H9 (cell line): ENCODE data around the gene NLRP4. TPM values are rescaled to one million over a fixed set of nuclear protein-coding genes. Genes with fewer than 3 reads are reported as not detected.

Source experiments
- DNase-seq: peaks from one replicate; pipeline ENCODE4 v3.0.0-alpha.2; 2017
- H2AFZ ChIP-seq: one replicate; pipeline ENCODE4 v1.6.1; 2013; ENCODE audit warnings: mild to moderate bottlenecking, low read length, control low read depth, moderate library complexity
- H2AK5ac ChIP-seq: 2 replicates; pipeline ENCODE4 v1.6.1; 2013; ENCODE audit warnings: low read length, control low read depth, mixed read lengths; ENCODE audit not compliant: insufficient read length
- H2BK120ac ChIP-seq: one replicate; pipeline ENCODE4 v1.6.1; 2013; ENCODE audit warnings: low read depth, mild to moderate bottlenecking, low read length, control low read depth, inconsistent platforms; ENCODE audit not compliant: poor library complexity, severe bottlenecking
- H2BK12ac ChIP-seq: 2 replicates; pipeline ENCODE4 v1.6.1; 2013; ENCODE audit warnings: low read length, control low read depth, mixed read lengths, low read depth; ENCODE audit not compliant: insufficient read length
- H2BK15ac ChIP-seq: 2 replicates; pipeline ENCODE4 v1.6.1; 2013; ENCODE audit warnings: low read depth, low read length, control low read depth
- H2BK20ac ChIP-seq: one replicate; pipeline ENCODE4 v1.6.1; 2013; ENCODE audit warnings: low read depth, mild to moderate bottlenecking, low read length, control low read depth, inconsistent platforms; ENCODE audit not compliant: poor library complexity, severe bottlenecking
- H2BK5ac ChIP-seq: 2 replicates; pipeline ENCODE4 v1.6.1; 2013; ENCODE audit warnings: low read length, control low read depth, mixed read lengths; ENCODE audit not compliant: insufficient read length
- H3K14ac ChIP-seq: 2 replicates; pipeline ENCODE4 v1.6.1; 2013; ENCODE audit warnings: low read length, control low read depth; ENCODE audit not compliant: insufficient read depth
- H3K18ac ChIP-seq: 2 replicates; pipeline ENCODE4 v1.6.1; 2013; ENCODE audit warnings: low read depth, mild to moderate bottlenecking, mixed read lengths, low read length, control low read depth; ENCODE audit not compliant: insufficient read length
- H3K23ac ChIP-seq: 2 replicates; pipeline ENCODE4 v1.6.1; 2013; ENCODE audit warnings: low read length, control low read depth, mixed read lengths, low read depth; ENCODE audit not compliant: insufficient read length
- H3K23me2 ChIP-seq: 2 replicates; pipeline ENCODE4 v1.6.1; 2013; ENCODE audit warnings: low read depth, mild to moderate bottlenecking, mixed read lengths, low read length, control low read depth; ENCODE audit not compliant: insufficient read length, poor library complexity, severe bottlenecking
- H3K27ac ChIP-seq: 2 replicates; pipeline ENCODE4 v1.5.1; 2013; ENCODE audit warnings: low read length, control low read depth, mixed read lengths, low read depth; ENCODE audit not compliant: insufficient read length
- H3K27me3 ChIP-seq: 2 replicates; pipeline ENCODE4 v1.6.1; 2013; ENCODE audit warnings: low read length, control low read depth, inconsistent platforms; ENCODE audit not compliant: insufficient read depth
- H3K4ac ChIP-seq: 2 replicates; pipeline ENCODE4 v1.6.1; 2013; ENCODE audit warnings: low read depth, mild to moderate bottlenecking, control low read depth, inconsistent platforms, low read length, moderate library complexity
- H3K4me1 ChIP-seq: 2 replicates; pipeline ENCODE4 v1.6.1; 2013; ENCODE audit warnings: low read length, control low read depth, inconsistent platforms; ENCODE audit not compliant: insufficient read depth
- H3K4me2 ChIP-seq: 2 replicates; pipeline ENCODE4 v1.6.1; 2013; ENCODE audit warnings: low read length, control low read depth, mixed read lengths; ENCODE audit not compliant: insufficient read length, insufficient read depth
- H3K56ac ChIP-seq: 2 replicates; pipeline ENCODE4 v1.6.1; 2013; ENCODE audit warnings: low read depth, mild to moderate bottlenecking, mixed read lengths, low read length, control low read depth; ENCODE audit not compliant: insufficient read length
- H3K79me1 ChIP-seq: 2 replicates; pipeline ENCODE4 v1.6.1; 2013; ENCODE audit warnings: low read depth, mild to moderate bottlenecking, moderate library complexity, low read length, control low read depth, inconsistent platforms; ENCODE audit not compliant: insufficient read depth, poor library complexity, severe bottlenecking
- H3K79me2 ChIP-seq: 2 replicates; pipeline ENCODE4 v1.6.1; 2013; ENCODE audit warnings: low read length, control low read depth, inconsistent platforms; ENCODE audit not compliant: insufficient read depth
- H3K9ac ChIP-seq: 2 replicates; pipeline ENCODE4 v1.6.1; 2013; ENCODE audit warnings: low read length, control low read depth, mixed read lengths; ENCODE audit not compliant: insufficient read length; ENCODE audit errors: extremely low read depth
- H3K9me3 ChIP-seq: one replicate; pipeline ENCODE4 v1.6.1; 2013; ENCODE audit warnings: low read depth, low read length, inconsistent platforms; ENCODE audit not compliant: control insufficient read depth
- H3T11ph ChIP-seq: one replicate; pipeline ENCODE4 v1.6.1; 2013; ENCODE audit warnings: mild to moderate bottlenecking, low read length, control low read depth, inconsistent platforms
- H4K20me1 ChIP-seq: one replicate; pipeline ENCODE4 v1.6.1; 2013; ENCODE audit not compliant: control insufficient read depth, insufficient read length, insufficient read depth
- H4K5ac ChIP-seq: 2 replicates; pipeline ENCODE4 v1.6.1; 2013; ENCODE audit warnings: low read depth, mild to moderate bottlenecking, mixed read lengths, low read length, control low read depth; ENCODE audit not compliant: insufficient read length
- H4K8ac ChIP-seq: replicated peaks from 2 replicates; pipeline ENCODE4 v1.6.1; 2013; ENCODE audit warnings: low read length, control low read depth, mixed read lengths, low read depth; ENCODE audit not compliant: insufficient read length
- H4K91ac ChIP-seq: 2 replicates; pipeline ENCODE4 v1.6.1; 2013; ENCODE audit warnings: low read depth, mild to moderate bottlenecking, moderate library complexity, mixed read lengths, low read length, control low read depth; ENCODE audit not compliant: insufficient read length
- H3K27ac Mint-ChIP-seq, 3 experiments: 2 replicates in 2 of 3; 3 replicates in 1 of 3; pipeline ENCODE4 v1.8.0; 2020 to 2021; ENCODE audit warnings: mixed read lengths in 3 of 3, mild to moderate bottlenecking in 1 of 3, moderate library complexity in 1 of 3
- H3K27me3 Mint-ChIP-seq: 2 replicates; pipeline ENCODE4 v1.8.0; 2021; ENCODE audit warnings: low read depth, mild to moderate bottlenecking, moderate library complexity, mixed read lengths
- H3K36me3 Mint-ChIP-seq, 3 experiments: 2 replicates in 2 of 3; 3 replicates in 1 of 3; pipeline ENCODE4 v1.8.0; 2020 to 2021; ENCODE audit warnings: low read depth in 3 of 3, mixed read lengths in 3 of 3; ENCODE audit not compliant: insufficient read depth in 1 of 3
- H3K4me1 Mint-ChIP-seq, 2 experiments: 2 replicates each; pipeline ENCODE4 v1.8.0; 2020; ENCODE audit warnings: mixed read lengths in 2 of 2
- H3K4me3 Mint-ChIP-seq, 2 experiments: 2 replicates in 1 of 2; 3 replicates in 1 of 2; pipeline ENCODE4 v1.8.0; 2020 to 2021; ENCODE audit warnings: mild to moderate bottlenecking in 2 of 2, mixed read lengths in 2 of 2, moderate library complexity in 1 of 2
- H3K9me3 Mint-ChIP-seq, 2 experiments: 2 replicates in 1 of 2; 3 replicates in 1 of 2; pipeline ENCODE4 v1.8.0; 2020; ENCODE audit warnings: mild to moderate bottlenecking in 2 of 2, mixed read lengths in 2 of 2, moderate library complexity in 1 of 2
- CTCF ChIP-seq: fragments of 200-600 bp; sonication (generic); conservative IDR thresholded peaks from 3 replicates; pipeline ENCODE4 v1.8.0; 2021; ENCODE audit warnings: antibody characterized with exemption, mild to moderate bottlenecking
- WGBS: extraction: QIAGEN DNeasy Blood & Tissue Kit; methylation state at CpG from one replicate; pipeline ENCODE4 v1.1.7; 2013; ENCODE audit warnings: missing lambda C conversion rate, low lambda C conversion rate, mixed read lengths; ENCODE audit not compliant: insufficient read length; ENCODE audit errors: extremely low coverage; 5-methylcytosine and 5-hydroxymethylcytosine counted together
- total RNA-seq: library from RNA; stranded (reverse); gene quantifications from 2 replicates; pipeline ENCODE4 v1.2.1, GENCODE V29; 2021

The NLRP4 gene
- total RNA-seq, 1 experiment from 2014 or later: not detected

- no peak overlapping the region for H4K91ac ChIP-seq
These were observed 73.5 kb downstream of the NLRP4 start for GRCh38 chr19:55909801-55910200.

More at GRCh38 chr19:55909801-55910200, 73.5 kb downstream of the NLRP4 start:
- no peak overlapping the region for H3K4me3 Mint-ChIP-seq
- Histone ChIP-seq H3K4me2 (no peak overlapping the region), H3K23ac (no peak overlapping the region), H3K27me3 (no peaks in the 10 kb centered on the region), H3K4ac (no peak overlapping the region), H3T11ph (no peak overlapping the region), H2BK20ac (no peak overlapping the region), H3K14ac (no peak overlapping the region), H4K5ac (no peak overlapping the region), H4K8ac (no peak overlapping the region), H3K23me2 (no peaks in the 10 kb centered on the region), H3K56ac (no peak overlapping the region), H3K9ac (no peak overlapping the region), H2BK5ac (no peak overlapping the region), H3K9me3 (peaks cover 94% of the 10 kb centered on the region), H3K79me2 (no peaks in the 10 kb centered on the region), H3K27ac (no peak overlapping the region), H2BK120ac (no peak overlapping the region), H4K20me1 (no peaks in the 10 kb centered on the region), H3K4me1 (no peaks in the 10 kb centered on the region), H2AK5ac (no peak overlapping the region), H3K79me1 (no peaks in the 10 kb centered on the region), H2AFZ (no peak overlapping the region), H2BK12ac (no peak overlapping the region), H3K18ac (no peak overlapping the region), H2BK15ac (no peak overlapping the region)
- H3K36me3 Mint-ChIP-seq: peaks cover 0 to 25% (median 10%) of the 10 kb centered on the region in 3 experiments; a peak in 4 of 7 replicates
- no peak for TF ChIP-seq CTCF
- H3K9me3 Mint-ChIP-seq: peaks cover 92 to 98% of the 10 kb centered on the region in 2 experiments
- no peaks in the 10 kb centered on the region for H3K4me1 Mint-ChIP-seq
- no peaks in the 10 kb centered on the region; the same call in none of the 2 replicates for H3K27me3 Mint-ChIP-seq
- no peak overlapping the region for H3K27ac Mint-ChIP-seq
- WGBS: no CpG with 5 or more reads among the region's 2 CpGs
- no peak for DNase-seq
